Coronary artery (tissue), 2 donors: ENCODE measurements around the gene MOB2.

ENCODE experiments used
- DNase-seq: peaks from one replicate; pipeline ENCODE4 v3.0.0-alpha.2; 2017; ENCODE audit warnings: low spot score
- H3K27ac ChIP-seq, 2 donors: fragments of 200-600 bp; sonication (generic); one replicate each; pipeline ENCODE4 v1.5.1; 2016 to 2019
- H3K4me3 ChIP-seq: fragments of 200-600 bp; sonication (generic); 2 replicates; pipeline ENCODE4 v1.5.1; 2016; ENCODE audit warnings: mild to moderate bottlenecking, moderate library complexity
- TF ChIP-seq, protein P1 (sequence below): fragments of 200-600 bp; sonication (generic); IDR thresholded peaks from one replicate; pipeline ENCODE4 v1.5.1; 2019; ENCODE audit warnings: antibody characterized with exemption

Gene MOB2, protein sequence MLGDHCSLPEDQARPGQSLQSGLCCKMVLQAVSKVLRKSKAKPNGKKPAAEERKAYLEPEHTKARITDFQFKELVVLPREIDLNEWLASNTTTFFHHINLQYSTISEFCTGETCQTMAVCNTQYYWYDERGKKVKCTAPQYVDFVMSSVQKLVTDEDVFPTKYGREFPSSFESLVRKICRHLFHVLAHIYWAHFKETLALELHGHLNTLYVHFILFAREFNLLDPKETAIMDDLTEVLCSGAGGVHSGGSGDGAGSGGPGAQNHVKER

DNA sequence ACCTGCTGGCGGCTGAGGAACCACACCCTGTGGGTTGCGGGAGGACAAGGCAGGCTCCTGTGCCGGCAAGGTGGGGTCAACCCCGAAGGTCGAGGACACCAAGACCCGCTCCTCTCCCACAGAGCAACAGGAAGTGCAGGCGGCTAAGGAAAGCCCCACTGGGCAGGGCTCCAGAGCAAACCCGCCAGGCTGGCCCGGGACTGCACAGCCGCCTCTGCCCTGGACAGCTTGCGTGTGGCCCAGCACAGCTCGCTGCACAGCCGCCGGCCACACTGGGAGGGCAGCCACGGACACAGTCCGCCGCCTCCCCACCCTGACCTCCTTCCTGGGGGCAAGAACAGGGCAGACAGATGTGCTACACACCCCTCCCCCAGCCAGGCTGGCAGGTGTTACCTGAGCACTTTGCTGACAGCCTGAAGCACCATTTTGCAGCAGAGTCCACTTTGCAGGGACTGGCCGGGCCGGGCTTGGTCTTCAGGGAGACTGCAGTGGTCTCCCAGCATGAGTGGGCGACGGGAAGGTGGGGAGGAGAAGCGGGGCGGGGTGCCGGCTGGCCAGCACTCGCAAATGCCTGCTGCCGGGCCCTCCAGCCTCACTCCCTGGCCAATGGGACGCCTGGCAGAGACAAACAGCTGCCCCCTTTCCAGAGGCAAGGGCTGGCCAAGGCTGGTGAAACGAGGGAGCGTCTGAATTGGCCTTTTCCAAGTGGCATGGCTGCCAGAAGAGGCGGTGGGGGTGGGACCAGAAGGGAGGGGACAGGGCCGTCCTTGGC, at the start of gene MOB2:
TSS of gene MOB2 (minus strand) at position 726 of the 772 bp plus-strand sequence. CDS start at position 503, 223 bp downstream.
- peak; percentile 88 for DNase-seq
- TF ChIP-seq, protein P1, sequence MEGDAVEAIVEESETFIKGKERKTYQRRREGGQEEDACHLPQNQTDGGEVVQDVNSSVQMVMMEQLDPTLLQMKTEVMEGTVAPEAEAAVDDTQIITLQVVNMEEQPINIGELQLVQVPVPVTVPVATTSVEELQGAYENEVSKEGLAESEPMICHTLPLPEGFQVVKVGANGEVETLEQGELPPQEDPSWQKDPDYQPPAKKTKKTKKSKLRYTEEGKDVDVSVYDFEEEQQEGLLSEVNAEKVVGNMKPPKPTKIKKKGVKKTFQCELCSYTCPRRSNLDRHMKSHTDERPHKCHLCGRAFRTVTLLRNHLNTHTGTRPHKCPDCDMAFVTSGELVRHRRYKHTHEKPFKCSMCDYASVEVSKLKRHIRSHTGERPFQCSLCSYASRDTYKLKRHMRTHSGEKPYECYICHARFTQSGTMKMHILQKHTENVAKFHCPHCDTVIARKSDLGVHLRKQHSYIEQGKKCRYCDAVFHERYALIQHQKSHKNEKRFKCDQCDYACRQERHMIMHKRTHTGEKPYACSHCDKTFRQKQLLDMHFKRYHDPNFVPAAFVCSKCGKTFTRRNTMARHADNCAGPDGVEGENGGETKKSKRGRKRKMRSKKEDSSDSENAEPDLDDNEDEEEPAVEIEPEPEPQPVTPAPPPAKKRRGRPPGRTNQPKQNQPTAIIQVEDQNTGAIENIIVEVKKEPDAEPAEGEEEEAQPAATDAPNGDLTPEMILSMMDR = no peak
- Histone ChIP-seq H3K27ac (peak within 1 kb of the TSS; percentile 97 to 99), H3K4me3 (peak within 1 kb of the TSS; percentile 77)

DNA sequence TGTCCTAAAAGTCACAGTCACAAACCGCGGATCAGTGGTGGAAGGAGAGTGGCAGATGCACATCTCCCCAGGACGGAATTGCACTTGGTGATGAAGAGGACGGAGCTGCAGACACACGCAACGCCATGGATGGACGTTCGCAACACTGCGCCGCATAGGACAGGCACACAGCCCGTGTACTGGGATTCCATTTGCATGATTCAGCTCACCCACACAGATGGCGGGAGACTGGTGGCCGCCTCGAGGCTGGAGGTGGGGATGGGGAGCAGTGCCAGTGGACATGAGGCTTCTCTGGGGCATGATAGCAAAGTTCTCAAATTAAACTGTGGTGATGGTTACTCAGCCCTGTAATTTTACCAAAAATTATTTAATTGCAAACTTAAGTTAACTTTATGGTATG, 48.1 kb upstream of the MOB2 start:
- H3K27ac ChIP-seq = peak overlapping the region; percentile 34 to 66
- TF ChIP-seq, protein P1 = no peak
- H3K4me3 ChIP-seq = peak overlapping the region; percentile 1
- DNase-seq = no peak

DNA sequence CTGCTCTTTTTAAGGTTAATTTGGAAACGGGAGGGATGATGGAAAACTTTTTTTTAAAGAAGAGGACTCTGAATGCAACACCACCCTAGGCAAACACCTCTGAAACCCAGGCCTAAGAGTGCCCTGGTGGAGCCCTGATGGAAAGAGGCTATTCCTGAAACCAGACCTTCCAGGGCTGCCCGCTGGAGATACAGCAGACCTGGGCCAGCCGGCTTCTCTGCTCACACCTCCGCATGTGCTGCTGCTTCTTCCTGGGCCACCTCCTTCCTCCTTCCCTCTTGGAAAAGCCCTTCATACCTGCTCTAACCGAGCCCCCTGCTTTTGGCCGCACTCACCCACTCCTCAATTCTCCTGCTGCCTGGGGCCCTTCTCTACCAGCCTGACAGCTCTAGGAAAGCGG, 47.6 kb upstream of the MOB2 start:
- Histone ChIP-seq H3K27ac (peak overlapping the region; percentile 34 to 66), H3K4me3 (peak overlapping the region; percentile 1)
- no peak for DNase-seq
- TF ChIP-seq, protein P1 = no peak

DNA sequence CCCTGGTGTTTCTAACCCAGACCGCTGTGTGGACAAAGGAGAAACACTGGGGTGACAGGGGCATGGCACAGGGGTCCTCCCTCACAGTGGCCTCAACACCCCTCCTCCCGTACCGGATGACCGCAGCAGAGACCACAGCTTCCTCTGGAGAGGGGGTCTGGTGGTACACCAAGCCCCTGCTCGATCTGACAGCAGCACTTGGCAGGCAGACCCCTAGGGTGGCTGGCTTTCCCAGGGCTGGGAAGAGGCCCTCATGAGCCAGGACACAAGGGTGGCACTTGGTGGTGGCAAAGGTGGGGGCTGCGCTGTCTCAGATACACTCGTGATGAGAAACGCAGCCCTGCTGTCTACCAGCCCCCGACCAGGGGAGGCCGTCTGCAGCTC, 46.8 kb upstream of the MOB2 start:
- Histone ChIP-seq H3K27ac (peak overlapping the region in 1 of 2 donors; percentile 76), H3K4me3 (no peak overlapping the region)
- TF ChIP-seq, protein P1 = no peak
- no peak for DNase-seq

DNA sequence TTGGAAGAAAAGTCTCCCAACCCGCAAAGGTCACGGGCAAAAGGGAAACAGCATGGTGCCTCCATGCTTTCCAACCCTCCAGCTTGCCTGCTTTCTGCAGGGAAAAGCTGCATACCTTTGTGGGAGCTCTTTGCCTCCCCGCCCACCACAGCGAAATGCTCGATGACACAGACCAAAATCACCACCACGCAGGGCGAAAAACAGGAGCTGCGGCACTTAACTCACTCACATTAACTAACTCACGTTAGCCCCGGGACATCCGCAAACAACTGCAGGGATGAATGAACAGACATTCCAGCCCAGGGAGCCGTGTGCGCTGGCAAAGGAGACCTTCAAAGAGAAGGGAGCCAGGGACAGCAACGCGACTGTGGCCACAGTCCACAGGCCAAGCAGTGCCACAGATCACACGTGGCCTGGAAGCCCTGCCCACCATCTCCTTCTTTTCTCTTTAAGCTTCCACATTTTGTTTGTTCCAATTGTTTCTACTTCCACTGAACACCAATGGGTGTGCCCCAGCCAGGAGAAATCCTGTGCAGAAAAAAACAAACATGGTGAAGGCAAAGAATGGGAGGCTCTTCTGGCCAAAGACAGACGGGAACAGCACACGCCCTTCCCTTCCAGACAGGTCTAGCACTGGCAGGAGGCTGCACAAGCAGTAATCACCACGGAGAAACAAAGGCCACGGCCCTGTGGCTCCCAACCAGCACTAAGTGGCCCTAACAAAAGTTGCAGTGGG, 46.2 kb upstream of the MOB2 start:
- Histone ChIP-seq H3K4me3 (no peak overlapping the region), H3K27ac (peak overlapping the region; percentile 68 to 76)
- TF ChIP-seq, protein P1 = no peak
- DNase-seq = no peak

DNA sequence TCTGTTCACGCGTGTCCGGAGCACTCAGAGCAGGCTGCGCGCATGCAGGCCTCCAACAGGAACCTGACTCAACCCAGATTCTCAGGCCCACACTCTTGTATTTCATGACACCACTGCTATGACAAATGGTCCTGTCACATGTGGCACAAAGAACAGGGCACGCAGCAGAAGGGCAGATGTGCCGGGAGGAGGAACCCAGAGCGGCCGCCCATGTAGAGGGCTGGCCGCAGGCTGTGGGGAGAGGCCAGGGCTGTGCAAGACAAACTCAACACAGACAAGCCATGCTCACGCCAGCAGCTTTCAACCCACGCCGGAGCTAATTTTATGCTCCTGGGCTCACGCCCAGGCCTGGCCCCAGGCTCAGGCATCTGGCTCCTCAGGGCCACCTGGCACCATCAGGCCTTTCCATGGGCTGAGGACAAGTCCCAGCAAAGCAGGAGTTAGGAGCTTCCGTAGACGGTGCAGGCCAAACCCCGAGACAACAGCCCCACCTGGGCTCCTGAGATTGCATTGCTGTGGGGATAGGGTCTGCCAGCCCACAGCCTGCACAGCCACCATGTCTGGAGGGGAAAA, 45.5 kb upstream of the MOB2 start:
- H3K27ac ChIP-seq = peak overlapping the region; percentile 68 to 76
- no peak for DNase-seq
- peak overlapping the region; percentile 10 for H3K4me3 ChIP-seq
- TF ChIP-seq, protein P1 = no peak
